Common myeloid progenitor, CD34-positive (primary cell): Measurements from ENCODE around the gene MPRIP.

ENCODE experiments used
- CTCF ChIA-PET: fragments of 350-600 bp; sonication (Branson Sonifier 250); formaldehyde crosslinking; loops from one replicate; lab custom pipeline; 2021; ENCODE audit warnings: antibody characterized with exemption; lab: Charles Lee
- POLR2A ChIA-PET: fragments of 350-600 bp; sonication (Branson Sonifier 250); formaldehyde crosslinking; loops from one replicate; lab custom pipeline; 2021; ENCODE audit warnings: antibody characterized with exemption; lab: Charles Lee
- DNase-seq, 3 donors: peaks; one replicate each; pipeline versions ENCODE4 v3.0.0 to v3.0.0-alpha.2; 2013
- H3K27ac ChIP-seq, 2 experiments: 1 replicate in 1 of 2; 2 replicates in 1 of 2; pipeline ENCODE4 v1.7.0; 2013; ENCODE audit warnings: inconsistent platforms in 2 of 2, low read length in 2 of 2, mild to moderate bottlenecking in 2 of 2, low read depth in 1 of 2, moderate library complexity in 1 of 2; ENCODE audit not compliant: severe bottlenecking in 2 of 2, insufficient read depth in 1 of 2, poor library complexity in 1 of 2
- H3K27me3 ChIP-seq, 5 experiments: replicated peaks in 2 of 5; 1 replicate in 3 of 5; 2 replicates in 2 of 5; pipeline versions ENCODE4 v1.6.1 to v1.7.0; 2013; ENCODE audit warnings: low read length in 4 of 5, mild to moderate bottlenecking in 2 of 5, moderate library complexity in 2 of 5, inconsistent platforms in 1 of 5; ENCODE audit not compliant: insufficient read depth in 5 of 5, control insufficient read depth in 4 of 5
- H3K36me3 ChIP-seq, 4 experiments: 1 replicate in 2 of 4; 2 replicates in 2 of 4; pipeline versions ENCODE4 v1.6.1 to v1.7.0; 2013; ENCODE audit warnings: low read length in 3 of 4, control low read depth in 1 of 4, mild to moderate bottlenecking in 1 of 4; ENCODE audit not compliant: control insufficient read depth in 4 of 4, insufficient read depth in 4 of 4
- H3K4me1 ChIP-seq, 4 experiments: 1 replicate in 3 of 4; 2 replicates in 1 of 4; pipeline versions ENCODE4 v1.6.1 to v1.7.1; 2013; ENCODE audit warnings: low read length in 3 of 4, mild to moderate bottlenecking in 3 of 4, control low read depth in 1 of 4, inconsistent platforms in 1 of 4, moderate library complexity in 1 of 4; ENCODE audit not compliant: control insufficient read depth in 4 of 4, insufficient read depth in 4 of 4; ENCODE audit errors: control extremely low read depth in 1 of 4
- H3K4me3 ChIP-seq, 7 experiments: 1 replicate in 4 of 7; 2 replicates in 3 of 7; pipeline versions ENCODE4 v1.5.1 to v1.7.0; 2013; ENCODE audit warnings: mild to moderate bottlenecking in 7 of 7, low read length in 6 of 7, moderate library complexity in 6 of 7, inconsistent platforms in 2 of 7, low read depth in 2 of 7, control low read depth in 1 of 7; ENCODE audit not compliant: insufficient read depth in 4 of 7, control insufficient read depth in 1 of 7; ENCODE audit errors: extremely low read depth in 1 of 7
- H3K9me3 ChIP-seq, 5 experiments: 1 replicate in 4 of 5; 2 replicates in 1 of 5; pipeline versions ENCODE4 v1.6.1 to v1.7.1; 2013; ENCODE audit warnings: low read length in 4 of 5, mild to moderate bottlenecking in 2 of 5, inconsistent platforms in 1 of 5, low read depth in 1 of 5, moderate library complexity in 1 of 5; ENCODE audit not compliant: control insufficient read depth in 4 of 5, insufficient read depth in 2 of 5; ENCODE audit errors: control extremely low read depth in 1 of 5
- WGBS: methylation state at CpG from one replicate; pipeline ENCODE4 v1.1.5; 2013; ENCODE audit not compliant: insufficient coverage; 5-methylcytosine and 5-hydroxymethylcytosine counted together

MPRIP gene

GRCh38 chr17:17061516-17061915 lies 19.3 kb downstream of the MPRIP start:
- peaks cover 0 to 25% (median 14%) of the 10 kb centered on the region in 4 experiments for H3K36me3 ChIP-seq
- H3K9me3 ChIP-seq: no peaks in the 10 kb centered on the region
- POLR2A ChIA-PET: no interaction called here
- H3K4me3 ChIP-seq: no peak overlapping the region
- H3K27ac ChIP-seq: peak overlapping the region in 1 of 2 experiments; percentile 38
- no peaks in the 10 kb centered on the region for H3K27me3 ChIP-seq
- no peak for DNase-seq
- H3K4me1 ChIP-seq: peaks cover 2 to 24% (median 18%) of the 10 kb centered on the region in 4 experiments
- 100% methylated on average over 3 of the region's 3 CpGs for WGBS
- CTCF ChIA-PET: no interaction called here

- ChIA-PET CTCF (interaction anchor here (1.1 kb wide), 1 partner anchor 11 kb away, joined by 3 read pairs; no protein-coding TSS in a partner anchor), POLR2A (no interaction called here)
- Histone ChIP-seq H3K27ac (no peak overlapping the region), H3K36me3 (peaks cover 0 to 22% (median 10%) of the 10 kb centered on the region in 4 experiments), H3K4me1 (peaks cover 2 to 30% (median 19%) of the 10 kb centered on the region in 4 experiments), H3K4me3 (no peak overlapping the region), H3K9me3 (no peaks in the 10 kb centered on the region), H3K27me3 (no peaks in the 10 kb centered on the region)
- DNase-seq: no peak
- 96% methylated on average over 10 of the region's 11 CpGs for WGBS
Observed at GRCh38 chr17:17062356-17062755, 20.1 kb downstream of the MPRIP start.

- POLR2A ChIA-PET: no interaction called here
- Histone ChIP-seq H3K36me3 (peaks cover 0 to 18% (median 8%) of the 10 kb centered on the region in 4 experiments), H3K4me1 (peaks cover 2 to 31% (median 20%) of the 10 kb centered on the region in 4 experiments), H3K27ac (no peak overlapping the region), H3K9me3 (no peaks in the 10 kb centered on the region), H3K27me3 (no peaks in the 10 kb centered on the region), H3K4me3 (no peak overlapping the region)
- 83% methylated on average over 5 of the region's 7 CpGs for WGBS
- CTCF ChIA-PET: interaction anchor here (1.1 kb wide), 1 partner anchor 11 kb away, joined by 3 read pairs; no protein-coding TSS in a partner anchor
- peak in 1 of 3 donors; percentile 24 for DNase-seq
Observed at GRCh38 chr17:17062866-17063265, 20.6 kb downstream of the MPRIP start.

GRCh38 chr17:17063546-17064122 lies 21.4 kb downstream of the MPRIP start:
- Histone ChIP-seq H3K36me3 (peaks cover 0 to 13% (median 5%) of the 10 kb centered on the region in 4 experiments), H3K27me3 (no peaks in the 10 kb centered on the region), H3K4me3 (peak overlapping the region in 1 of 7 experiments; percentile 5), H3K9me3 (no peaks in the 10 kb centered on the region), H3K4me1 (peaks cover 2 to 31% (median 20%) of the 10 kb centered on the region in 4 experiments), H3K27ac (no peak overlapping the region)
- ChIA-PET CTCF (interaction anchor here (0.8 kb wide), 1 partner anchor 57 kb away, joined by 4 read pairs; no protein-coding TSS in a partner anchor), POLR2A (no interaction called here)
- peak in 2 of 3 donors; percentile 14 to 23 for DNase-seq
- 62% methylated on average over 10 of the region's 12 CpGs for WGBS

- 98% methylated on average over 7 of the region's 7 CpGs for WGBS
- H3K4me3 ChIP-seq: no peak overlapping the region
- H3K36me3 ChIP-seq: peaks cover 0 to 13% (median 4%) of the 10 kb centered on the region in 4 experiments
- H3K9me3 ChIP-seq: no peaks in the 10 kb centered on the region
- ChIA-PET CTCF (interaction anchor here (0.8 kb wide), 1 partner anchor 58 kb away, joined by 4 read pairs; no protein-coding TSS in a partner anchor), POLR2A (no interaction called here)
- no peak overlapping the region for H3K27ac ChIP-seq
- peaks cover 2 to 31% (median 20%) of the 10 kb centered on the region in 4 experiments for H3K4me1 ChIP-seq
- no peaks in the 10 kb centered on the region for H3K27me3 ChIP-seq
- DNase-seq: no peak
Observed at GRCh38 chr17:17064322-17064721, 22.1 kb downstream of the MPRIP start.

- 80% methylated on average over 1 of the region's 2 CpGs for WGBS
- peaks cover 0 to 14% (median 8%) of the 10 kb centered on the region in 4 experiments for H3K36me3 ChIP-seq
- ChIA-PET CTCF (interaction anchor here (1.0 kb wide), 1 partner anchor 10 kb away, joined by 4 read pairs; no protein-coding TSS in a partner anchor), POLR2A (no interaction called here)
- no peak overlapping the region for H3K4me3 ChIP-seq
- no peaks in the 10 kb centered on the region for H3K27me3 ChIP-seq
- peaks cover 0 to 4% (median 0%) of the 10 kb centered on the region in 5 experiments for H3K9me3 ChIP-seq
- peaks cover 2 to 31% (median 19%) of the 10 kb centered on the region in 4 experiments for H3K4me1 ChIP-seq
- H3K27ac ChIP-seq: no peak overlapping the region
- DNase-seq: no peak
Observed at GRCh38 chr17:17066021-17066420, 23.8 kb downstream of the MPRIP start.

- Histone ChIP-seq H3K27me3 (no peaks in the 10 kb centered on the region), H3K9me3 (peaks cover 0 to 4% (median 0%) of the 10 kb centered on the region in 5 experiments), H3K27ac (no peak overlapping the region), H3K36me3 (peaks cover 2 to 25% (median 10%) of the 10 kb centered on the region in 4 experiments), H3K4me3 (no peak overlapping the region), H3K4me1 (peaks cover 2 to 38% (median 19%) of the 10 kb centered on the region in 4 experiments)
- DNase-seq: no peak
- 100% methylated on average over 1 of the region's 5 CpGs for WGBS
- ChIA-PET CTCF (interaction anchor here (1.8 kb wide), 1 partner anchor 13 kb away, joined by 3 read pairs; no protein-coding TSS in a partner anchor), POLR2A (interaction anchor here (1.2 kb wide), 1 partner anchor 51 kb away, joined by 3 read pairs; no protein-coding TSS in a partner anchor)
Observed at GRCh38 chr17:17067257-17067656, 25.0 kb downstream of the MPRIP start.
